Lower leg skin (tissue), 4 donors: ENCODE data around the gene AHNAK2. TPM values are rescaled to one million over a fixed set of nuclear protein-coding genes. Genes with fewer than 3 reads are reported as not detected.

Experiments used
- DNase-seq, 2 donors: peaks; one replicate each; pipeline ENCODE4 v3.0.0-alpha.2; 2019; ENCODE audit warnings: low spot score in 2 of 2
- H3K4me3 ChIP-seq: fragments of 200-600 bp; sonication (generic); 2 replicates; pipeline ENCODE4 v1.5.1; 2017; ENCODE audit warnings: mild to moderate bottlenecking, low read depth; ENCODE audit not compliant: poor library complexity, severe bottlenecking
- CTCF ChIP-seq, 3 donors: fragments of 450-650 bp; IDR thresholded peaks; one replicate each; pipeline ENCODE4 v1.5.1; 2016; ENCODE audit warnings: antibody characterized with exemption in 3 of 3, mild to moderate bottlenecking in 3 of 3, moderate library complexity in 2 of 3
- POLR2A ChIP-seq, 2 donors: fragments of 450-650 bp; IDR thresholded peaks; one replicate each; pipeline ENCODE4 v1.6.1; 2016 to 2017; ENCODE audit warnings: antibody characterized with exemption in 2 of 2, mild to moderate bottlenecking in 1 of 2, moderate library complexity in 1 of 2
- WGBS, 2 donors: methylation state at CpG; one replicate each; pipeline ENCODE4 v1.1.5; 2018; 5-methylcytosine and 5-hydroxymethylcytosine counted together
- intact Hi-C: fragments of 100-400 bp; cut with DNase I; formaldehyde crosslinking; loops from one replicate; pipeline ENCODE4 v1.15.0; 2023; ENCODE audit warnings: low total_unique reads
- total RNA-seq, 4 donors: library from RNA; depleted of rRNA; stranded (reverse); fragments of >200 nt; gene quantifications; one replicate each; pipeline ENCODE4 v1.1.0, GENCODE V29; 2016

Gene AHNAK2
- total RNA-seq, 4 donors from 2014 or later, result 671 to 950 (median 756) TPM

- no peak for TF ChIP-seq POLR2A (IDR thresholded peaks at IDR 0.05)
- no peak for TF ChIP-seq CTCF (IDR thresholded peaks at IDR 0.05)
- 76 to 83% methylated on average over 13 to 17 of the region's 17 CpGs for WGBS, 2 donors
- DNase-seq, result no peak
- intact Hi-C loops, result no loop called here
- no peak overlapping the region for H3K4me3 ChIP-seq
Observed at GRCh38 chr14:104981699-104982541, 3.7 kb upstream of the AHNAK2 start.

- WGBS, 2 donors, result 86 to 93% methylated on average over 21 to 22 of the region's 22 CpGs
- DNase-seq, result no peak
- intact Hi-C loops, result no loop called here
- no peak overlapping the region for H3K4me3 ChIP-seq
- TF ChIP-seq CTCF (IDR thresholded peaks at IDR 0.05) (no peak), POLR2A (IDR thresholded peaks at IDR 0.05) (no peak)
Observed at GRCh38 chr14:104980611-104981531, 2.7 kb upstream of the AHNAK2 start.

GRCh38 chr14:104979758-104980610, 1.8 kb upstream of the AHNAK2 start:
- WGBS, 2 donors, result 67 to 83% methylated on average over 17 to 19 of the region's 19 CpGs
- no peak for DNase-seq
- no peak for TF ChIP-seq POLR2A (IDR thresholded peaks at IDR 0.05)
- TF ChIP-seq CTCF (IDR thresholded peaks at IDR 0.05), result peak in 1 of 3 donors; percentile 65
- no peak overlapping the region for H3K4me3 ChIP-seq
- intact Hi-C loops, result no loop called here

GRCh38 chr14:104978746-104979691, 845 bp upstream of the AHNAK2 start:
- no peak overlapping the region for H3K4me3 ChIP-seq
- TF ChIP-seq POLR2A (IDR thresholded peaks at IDR 0.05) (no peak), CTCF (IDR thresholded peaks at IDR 0.05) (no peak)
- WGBS, 2 donors, result 49 to 56% methylated on average over 31 to 32 of the region's 32 CpGs
- DNase-seq, result no peak
- intact Hi-C loops, result no loop called here
